Neural cell (in vitro differentiated cells): ENCODE data around the gene NPM3. TPM values are rescaled to one million over a fixed set of nuclear protein-coding genes. Genes with fewer than 3 reads are reported as not detected.

ENCODE experiments used
- H2AFZ ChIP-seq: fragments of 200-600, 300-800 bp; sonication (generic), shearing (Covaris generic); 2 replicates; pipeline ENCODE4 v1.6.0; 2014; ENCODE audit warnings: low read depth, mild to moderate bottlenecking, antibody characterized with exemption, low read length, moderate library complexity
- H3F3A ChIP-seq: fragments of 200-600 bp; shearing (Covaris generic); 2 replicates; pipeline ENCODE4 v1.6.1; 2016; ENCODE audit warnings: mild to moderate bottlenecking, moderate library complexity, mixed read lengths, antibody characterized with exemption, low read length; ENCODE audit not compliant: insufficient read depth, poor library complexity, severe bottlenecking
- H3K27ac ChIP-seq: fragments of 200-600, 300-800 bp; sonication (generic), shearing (Covaris generic); 2 replicates; pipeline ENCODE4 v1.5.1; 2014; ENCODE audit warnings: mild to moderate bottlenecking, low read length, moderate library complexity
- H3K27me3 ChIP-seq: fragments of 300-800, 200-600 bp; sonication (generic), shearing (Covaris generic); 2 replicates; pipeline ENCODE4 v1.6.0; 2014; ENCODE audit warnings: mild to moderate bottlenecking, low read depth, low read length, moderate library complexity; ENCODE audit not compliant: insufficient read depth
- H3K36me3 ChIP-seq: fragments of 300-800, 200-600 bp; sonication (generic), shearing (Covaris generic); 2 replicates; pipeline ENCODE4 v1.5.1; 2014; ENCODE audit warnings: mild to moderate bottlenecking, antibody characterized with exemption, low read length, moderate library complexity; ENCODE audit not compliant: insufficient read depth
- H3K4me2 ChIP-seq: fragments of 300-800, 200-600 bp; sonication (generic), shearing (Covaris generic); 2 replicates; pipeline ENCODE4 v1.6.0; 2014; ENCODE audit warnings: mild to moderate bottlenecking, low read length
- H3K4me3 ChIP-seq: fragments of 300-800, 200-600 bp; sonication (generic), shearing (Covaris generic); 2 replicates; pipeline ENCODE4 v1.5.1; 2014; ENCODE audit warnings: mild to moderate bottlenecking, low read length, moderate library complexity
- H3K79me2 ChIP-seq: fragments of 200-600 bp; shearing (Covaris generic); replicated peaks from 2 replicates; pipeline ENCODE4 v1.6.0; 2014; ENCODE audit warnings: mild to moderate bottlenecking, low read length, moderate library complexity; ENCODE audit not compliant: insufficient read depth
- H3K9ac ChIP-seq: fragments of 300-800, 200-600 bp; sonication (generic), shearing (Covaris generic); 2 replicates; pipeline ENCODE4 v1.6.1; 2016; ENCODE audit warnings: mild to moderate bottlenecking, low read length, mixed read lengths
- H3K9me2 ChIP-seq: fragments of 200-600 bp; shearing (Covaris generic); 2 replicates; pipeline ENCODE4 v1.6.1; 2016; ENCODE audit warnings: mild to moderate bottlenecking, low read length, mixed read lengths; ENCODE audit not compliant: insufficient read depth
- H3K9me3 ChIP-seq: fragments of 200-600, 300-800 bp; sonication (generic), shearing (Covaris generic); 2 replicates; pipeline ENCODE4 v1.6.1; 2016; ENCODE audit warnings: mild to moderate bottlenecking, mixed run types, low read length, moderate library complexity, mixed read lengths
- H4K20me1 ChIP-seq: fragments of 200-600 bp; shearing (Covaris generic); 2 replicates; pipeline ENCODE4 v1.6.1; 2016; ENCODE audit warnings: mild to moderate bottlenecking, mixed run types; ENCODE audit not compliant: insufficient read depth
- EP300 ChIP-seq: fragments of 450-650 bp; conservative IDR thresholded peaks from 2 replicates; pipeline ENCODE4 v1.6.1; 2014; ENCODE audit warnings: antibody characterized with exemption, mild to moderate bottlenecking, moderate library complexity; ENCODE audit not compliant: poor library complexity, severe bottlenecking
- EZH2 ChIP-seq: fragments of 200-600, 300-800 bp; shearing (Covaris generic), sonication (generic); IDR thresholded peaks from 2 replicates; pipeline ENCODE4 v1.6.1; 2014; ENCODE audit warnings: antibody characterized with exemption, low read length, borderline replicate concordance, mild to moderate bottlenecking; ENCODE audit not compliant: insufficient read depth, poor library complexity, severe bottlenecking
- MXI1 ChIP-seq: fragments of 450-650 bp; conservative IDR thresholded peaks from 2 replicates; pipeline ENCODE4 v1.6.1; 2014; ENCODE audit warnings: antibody characterized with exemption, mild to moderate bottlenecking; ENCODE audit not compliant: poor library complexity, severe bottlenecking
- POLR2AphosphoS5 ChIP-seq: IDR thresholded peaks from 2 replicates; pipeline ENCODE4 v1.6.1; 2012
- SMC3 ChIP-seq: fragments of 450-650 bp; conservative IDR thresholded peaks from 2 replicates; pipeline ENCODE4 v1.6.1; 2014; ENCODE audit warnings: antibody characterized with exemption, mild to moderate bottlenecking, moderate library complexity; ENCODE audit not compliant: poor library complexity
- TAF1 ChIP-seq: IDR thresholded peaks from 2 replicates; pipeline ENCODE4 v1.6.1; 2012; ENCODE audit warnings: low read depth
- polyA plus RNA-seq: library from polyadenylated mRNA; depleted of rRNA; stranded (reverse); fragments of >200 nt; gene quantifications from 2 replicates; pipeline ENCODE4 v1.2.3, GENCODE V29; 2014
- TF ChIP-seq, protein P1 (sequence below): fragments of 450-650 bp; IDR thresholded peaks from 2 replicates; pipeline ENCODE4 v1.5.1; 2014; ENCODE audit warnings: antibody characterized with exemption, mild to moderate bottlenecking, moderate library complexity; ENCODE audit not compliant: poor library complexity, severe bottlenecking

The NPM3 gene
- polyA plus RNA-seq, 1 donor from 2014 or later, result 53.0 TPM

DNA sequence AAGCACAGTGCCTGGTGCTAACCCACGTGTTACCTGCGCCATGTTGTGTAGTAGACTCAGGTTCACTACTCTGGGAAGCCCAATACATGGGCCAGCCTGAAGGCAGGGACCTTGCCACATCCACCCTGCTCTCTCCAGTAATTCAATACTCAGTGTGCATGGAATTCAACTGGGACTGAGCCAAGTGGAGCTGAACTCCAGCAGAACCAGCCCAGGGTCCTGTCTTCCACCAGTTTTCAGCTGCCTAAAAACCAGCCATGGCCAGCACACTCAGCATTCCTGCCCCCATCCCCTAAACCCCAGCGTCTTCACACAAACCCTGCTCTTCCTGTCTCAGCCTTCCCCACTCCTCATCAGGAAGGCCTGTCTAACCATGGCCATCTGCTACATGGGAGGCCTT is 22.7 kb downstream of the NPM3 start:
- H4K20me1 ChIP-seq, result no peaks in the 10 kb centered on the region
- no peaks in the 10 kb centered on the region for H3K27me3 ChIP-seq
- no peak overlapping the region for H3K4me2 ChIP-seq
- H3F3A ChIP-seq, result no peaks in the 10 kb centered on the region
- no peaks in the 10 kb centered on the region for H3K36me3 ChIP-seq
- no peak overlapping the region for H3K4me3 ChIP-seq
- H3K27ac ChIP-seq, result no peak overlapping the region
- no peak overlapping the region for H3K9ac ChIP-seq
- H3K9me3 ChIP-seq, result no peaks in the 10 kb centered on the region
- no peak for TF ChIP-seq EP300
- TF ChIP-seq TAF1, result no peak
- TF ChIP-seq, protein P1, sequence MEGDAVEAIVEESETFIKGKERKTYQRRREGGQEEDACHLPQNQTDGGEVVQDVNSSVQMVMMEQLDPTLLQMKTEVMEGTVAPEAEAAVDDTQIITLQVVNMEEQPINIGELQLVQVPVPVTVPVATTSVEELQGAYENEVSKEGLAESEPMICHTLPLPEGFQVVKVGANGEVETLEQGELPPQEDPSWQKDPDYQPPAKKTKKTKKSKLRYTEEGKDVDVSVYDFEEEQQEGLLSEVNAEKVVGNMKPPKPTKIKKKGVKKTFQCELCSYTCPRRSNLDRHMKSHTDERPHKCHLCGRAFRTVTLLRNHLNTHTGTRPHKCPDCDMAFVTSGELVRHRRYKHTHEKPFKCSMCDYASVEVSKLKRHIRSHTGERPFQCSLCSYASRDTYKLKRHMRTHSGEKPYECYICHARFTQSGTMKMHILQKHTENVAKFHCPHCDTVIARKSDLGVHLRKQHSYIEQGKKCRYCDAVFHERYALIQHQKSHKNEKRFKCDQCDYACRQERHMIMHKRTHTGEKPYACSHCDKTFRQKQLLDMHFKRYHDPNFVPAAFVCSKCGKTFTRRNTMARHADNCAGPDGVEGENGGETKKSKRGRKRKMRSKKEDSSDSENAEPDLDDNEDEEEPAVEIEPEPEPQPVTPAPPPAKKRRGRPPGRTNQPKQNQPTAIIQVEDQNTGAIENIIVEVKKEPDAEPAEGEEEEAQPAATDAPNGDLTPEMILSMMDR, result no peak
- TF ChIP-seq MXI1, result no peak
- no peak for TF ChIP-seq SMC3
- H3K9me2 ChIP-seq, result no peaks in the 10 kb centered on the region
- no peak overlapping the region for H2AFZ ChIP-seq
- H3K79me2 ChIP-seq, result no peaks in the 10 kb centered on the region

DNA sequence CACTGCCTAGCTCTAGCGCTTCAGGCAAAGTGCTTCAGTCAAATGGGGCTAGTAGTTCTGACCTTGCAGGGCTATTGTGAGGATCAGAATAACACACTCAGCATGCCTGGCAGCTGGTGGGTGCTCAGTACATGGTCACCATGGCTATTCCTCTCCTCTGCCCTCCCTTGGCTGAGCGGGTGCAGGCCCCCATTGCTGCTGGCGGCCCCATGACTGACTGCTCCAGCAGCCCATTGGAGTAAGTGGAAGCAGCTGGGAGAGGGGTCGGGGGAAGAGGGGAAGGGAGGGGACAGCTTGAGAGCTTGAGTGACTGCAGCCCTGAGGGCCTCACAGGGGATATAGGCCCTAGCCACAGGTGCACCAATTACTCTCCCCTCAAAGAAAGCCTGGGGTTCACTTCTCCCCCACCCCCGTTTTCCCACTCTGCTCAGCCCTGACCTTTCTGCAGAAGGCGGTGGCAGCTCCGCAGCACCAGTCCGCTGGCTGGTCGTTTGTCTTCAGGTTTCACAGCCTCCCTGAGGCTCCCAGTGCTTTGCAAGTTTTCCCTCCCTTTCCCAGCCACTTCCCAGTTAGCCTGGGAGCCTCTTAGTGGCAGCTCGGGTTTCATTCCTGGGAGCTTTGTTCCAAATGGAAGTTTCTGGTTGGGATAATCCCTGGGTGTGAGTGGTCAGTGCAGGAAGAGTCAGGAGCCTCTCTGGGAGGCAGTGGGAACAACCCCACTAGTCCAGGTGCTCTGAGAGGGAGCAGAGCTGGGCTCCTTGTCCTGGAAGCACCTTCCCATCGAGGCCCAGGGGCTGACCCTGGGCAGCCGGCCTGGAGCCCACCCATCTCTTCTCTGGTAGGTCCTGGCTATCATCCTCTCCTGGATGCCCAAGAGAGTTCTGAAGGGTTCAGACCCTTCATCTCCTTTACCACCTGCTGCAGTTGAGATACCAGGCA is 23.7 kb downstream of the NPM3 start:
- H3F3A ChIP-seq, result no peaks in the 10 kb centered on the region
- H3K9me2 ChIP-seq, result no peaks in the 10 kb centered on the region
- no peak overlapping the region for H3K4me2 ChIP-seq
- H3K4me3 ChIP-seq, result no peak overlapping the region
- no peak for TF ChIP-seq EZH2
- no peak for TF ChIP-seq POLR2AphosphoS5
- no peak for TF ChIP-seq EP300
- H2AFZ ChIP-seq, result no peak overlapping the region
- H3K9ac ChIP-seq, result no peak overlapping the region
- no peaks in the 10 kb centered on the region for H3K27me3 ChIP-seq
- H3K36me3 ChIP-seq, result no peaks in the 10 kb centered on the region
- no peaks in the 10 kb centered on the region for H3K9me3 ChIP-seq
- no peaks in the 10 kb centered on the region for H4K20me1 ChIP-seq
- no peaks in the 10 kb centered on the region for H3K79me2 ChIP-seq
- no peak overlapping the region for H3K27ac ChIP-seq

DNA sequence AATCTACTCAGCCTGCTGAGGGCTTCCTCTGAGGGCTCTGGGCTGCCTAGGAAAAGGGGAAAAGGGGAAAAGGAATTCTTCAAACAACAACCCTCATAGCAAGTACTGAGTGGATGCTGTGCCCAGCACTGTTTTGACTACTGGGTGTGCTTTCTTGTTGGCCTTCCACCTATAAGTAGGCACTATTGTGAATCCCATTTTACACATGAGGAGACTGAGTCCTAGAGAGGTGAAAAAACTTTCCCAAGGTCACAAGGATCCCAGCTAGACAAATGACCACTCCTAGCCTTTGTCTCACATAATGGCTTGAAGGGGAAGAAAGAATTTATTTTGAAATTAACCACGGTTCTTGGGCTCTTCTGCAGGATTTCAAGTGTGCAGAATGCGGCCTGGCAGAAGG is 24.4 kb downstream of the NPM3 start:
- Histone ChIP-seq H3K9me2 (no peaks in the 10 kb centered on the region), H3K4me3 (no peak overlapping the region), H3K36me3 (no peaks in the 10 kb centered on the region), H3K27ac (no peak overlapping the region), H3K9me3 (no peaks in the 10 kb centered on the region), H2AFZ (no peak overlapping the region), H3K9ac (no peak overlapping the region), H4K20me1 (no peaks in the 10 kb centered on the region), H3F3A (no peaks in the 10 kb centered on the region), H3K4me2 (no peak overlapping the region), H3K79me2 (no peaks in the 10 kb centered on the region), H3K27me3 (no peaks in the 10 kb centered on the region)
- TF ChIP-seq, protein P1, result no peak
